BJ (cell line): ENCODE data around the gene NEURL4. TPM values are rescaled to one million over a fixed set of nuclear protein-coding genes. Genes with fewer than 3 reads are reported as not detected.

Source experiments
- CTCF ChIA-PET: fragments of 350-600 bp; formaldehyde crosslinking; extraction: SDS; loops from one replicate; lab custom pipeline; 2021; ENCODE audit warnings: antibody characterized with exemption, inconsistent platforms; lab: Yijun Ruan, JAX
- POLR2A ChIA-PET: fragments of 300-600 bp; sonication (Branson Sonifier 250); formaldehyde crosslinking; extraction: SDS; loops from one replicate; lab custom pipeline; 2021; ENCODE audit warnings: antibody characterized with exemption; lab: Charles Lee
- DNase-seq: peaks from one replicate; pipeline ENCODE4 v3.0.0-alpha.2; 2011; ENCODE audit warnings: low read depth
- H3K27me3 ChIP-seq: 2 replicates; pipeline ENCODE4 v1.6.0; 2011; ENCODE audit warnings: low read length; ENCODE audit not compliant: control insufficient read depth, insufficient read depth
- H3K36me3 ChIP-seq: 2 replicates; pipeline ENCODE4 v1.5.1; 2011; ENCODE audit warnings: low read length; ENCODE audit not compliant: control insufficient read depth, insufficient read depth
- H3K4me3 ChIP-seq: 2 replicates; pipeline ENCODE4 v1.5.1; 2011; ENCODE audit warnings: low read depth, mild to moderate bottlenecking, control low read depth, low read length
- CTCF ChIP-seq: IDR thresholded peaks from 2 replicates; pipeline ENCODE4 v1.5.1; 2011; ENCODE audit warnings: low read depth, mild to moderate bottlenecking, control low read depth, inconsistent platforms, low read length, moderate library complexity; ENCODE audit not compliant: insufficient read depth
- polyA plus RNA-seq: library from polyadenylated mRNA; depleted of rRNA; stranded (reverse); fragments of >200 nt; gene quantifications from 2 replicates; pipeline ENCODE4 v1.2.3, GENCODE V29; 2011

The NEURL4 gene
- polyA plus RNA-seq, 1 experiment: 14.9 TPM

GRCh38 chr17:7289256-7290032, 39.7 kb downstream of the NEURL4 start:
- no peak for TF ChIP-seq CTCF
- no peaks in the 10 kb centered on the region for H3K36me3 ChIP-seq
- no peak for DNase-seq
- peaks cover 30% of the 10 kb centered on the region for H3K27me3 ChIP-seq
- no peak overlapping the region for H3K4me3 ChIP-seq
- ChIA-PET POLR2A (no interaction called here), CTCF (no interaction called here)

- DNase-seq: no peak
- H3K4me3 ChIP-seq: no peak overlapping the region
- H3K36me3 ChIP-seq: no peaks in the 10 kb centered on the region
- TF ChIP-seq CTCF: no peak
- CTCF ChIA-PET: interaction anchor here (0.8 to 3.2 kb wide), 3 partner anchors 11 to 149 kb away, joined by 3 to 34 read pairs (median 3); no protein-coding TSS in a partner anchor
- H3K27me3 ChIP-seq: peaks cover 12% of the 10 kb centered on the region
- POLR2A ChIA-PET: no interaction called here
Observed at GRCh38 chr17:7285679-7286078, 43.5 kb downstream of the NEURL4 start.

- Histone ChIP-seq H3K36me3 (no peaks in the 10 kb centered on the region), H3K4me3 (no peak overlapping the region), H3K27me3 (peaks cover 12% of the 10 kb centered on the region)
- no peak for DNase-seq
- ChIA-PET POLR2A (no interaction called here), CTCF (interaction anchor here (1.2 to 3.2 kb wide), 2 partner anchors 12 to 108 kb away, joined by 3 to 34 read pairs; no protein-coding TSS in a partner anchor)
- no peak for TF ChIP-seq CTCF
Observed at GRCh38 chr17:7284911-7285310, 44.2 kb downstream of the NEURL4 start.

GRCh38 chr17:7283471-7284216, 45.5 kb downstream of the NEURL4 start:
- ChIA-PET POLR2A (no interaction called here), CTCF (interaction anchor here (1.8 to 6.9 kb wide), 2 partner anchors 13 to 238 kb away, joined by 3 to 51 read pairs; no protein-coding TSS in a partner anchor)
- Histone ChIP-seq H3K4me3 (no peak overlapping the region), H3K27me3 (peaks cover 12% of the 10 kb centered on the region), H3K36me3 (no peaks in the 10 kb centered on the region)
- no peak for TF ChIP-seq CTCF
- DNase-seq: no peak

GRCh38 chr17:7282752-7283321, 46.3 kb downstream of the NEURL4 start:
- Histone ChIP-seq H3K4me3 (no peak overlapping the region), H3K27me3 (peaks cover 12% of the 10 kb centered on the region), H3K36me3 (no peaks in the 10 kb centered on the region)
- ChIA-PET POLR2A (no interaction called here), CTCF (interaction anchor here (0.6 to 6.9 kb wide), 4 partner anchors 9 to 237 kb away, joined by 3 to 51 read pairs (median 4); no protein-coding TSS in a partner anchor)
- TF ChIP-seq CTCF: no peak
- DNase-seq: no peak
